Astrocyte of the cerebellum (primary cell): Measurements from ENCODE around the gene MAPK13.

Source experiments
- DNase-seq: peaks from one replicate; pipeline ENCODE4 v3.0.0-alpha.2; 2011; ENCODE audit warnings: low read depth
- H3K4me3 ChIP-seq: 2 replicates; pipeline ENCODE4 v1.5.1; 2011; ENCODE audit warnings: mild to moderate bottlenecking, low read depth, low read length, moderate library complexity
- CTCF ChIP-seq: IDR thresholded peaks from 2 replicates; pipeline ENCODE4 v1.5.1; 2012; ENCODE audit warnings: low read length, low read depth, moderate library complexity, mild to moderate bottlenecking; ENCODE audit errors: missing control alignments
- in situ Hi-C: cut with HindIII; loops from 2 replicates; pipeline ENCODE4 v1.10.0; 2017; ENCODE audit warnings: low sequenced_read_pairs

Gene MAPK13

GRCh38 chr6:36169023-36170007 is 39.0 kb downstream of the MAPK13 start:
- TF ChIP-seq CTCF, result no peak
- DNase-seq, result no peak
- in situ Hi-C loops, result no loop called here
- H3K4me3 ChIP-seq, result no peak overlapping the region

- no peak for TF ChIP-seq CTCF
- no peak overlapping the region for H3K4me3 ChIP-seq
- DNase-seq, result no peak
- in situ Hi-C loops, result no loop called here
These were observed 40.4 kb downstream of the MAPK13 start for GRCh38 chr6:36170704-36171103.

- in situ Hi-C loops, result no loop called here
- no peak for DNase-seq
- TF ChIP-seq CTCF, result no peak
- no peak overlapping the region for H3K4me3 ChIP-seq
These were observed 41.3 kb downstream of the MAPK13 start for GRCh38 chr6:36171573-36171972.

GRCh38 chr6:36177166-36177565 is 46.9 kb downstream of the MAPK13 start:
- no peak for DNase-seq
- in situ Hi-C loops, result no loop called here
- TF ChIP-seq CTCF, result no peak
- no peak overlapping the region for H3K4me3 ChIP-seq

- no peak for TF ChIP-seq CTCF
- DNase-seq, result no peak
- in situ Hi-C loops, result no loop called here
- no peak overlapping the region for H3K4me3 ChIP-seq
These were observed 48.2 kb downstream of the MAPK13 start for GRCh38 chr6:36178544-36178943.

GRCh38 chr6:36180126-36180525 is 49.8 kb downstream of the MAPK13 start:
- no peak overlapping the region for H3K4me3 ChIP-seq
- TF ChIP-seq CTCF, result no peak
- in situ Hi-C loops, result no loop called here
- DNase-seq, result no peak
